Measurements from ENCODE around the gene MRRF.

GRCh38 chr9:122251351-122251750 is 13.3 kb upstream of the MRRF start:
- TF ChIP-seq TAF1 (IDR thresholded peaks at IDR 0.05; ENCODE audit: borderline replicate concordance, insufficient read depth, low read length) (no peak), REST (IDR thresholded peaks at IDR 0.05; ENCODE audit: insufficient read depth in 1 of 2, low read depth in 2 of 2, low read length in 2 of 2) (no peak), POLR2AphosphoS5 (IDR thresholded peaks at IDR 0.05; ENCODE audit: low read depth, low read length) (no peak), SIN3A (IDR thresholded peaks at IDR 0.05; ENCODE audit: borderline replicate concordance, insufficient read depth, low read length) (no peak), FOXP2 (optimal IDR thresholded peaks at IDR 0.05; ENCODE audit: borderline replicate concordance, extremely low read depth, extremely low read length, insufficient read depth) (no peak)
